Gastroesophageal sphincter (tissue), 4 donors: ENCODE measurements around the gene CNOT8. TPM values are rescaled to one million over a fixed set of nuclear protein-coding genes. Genes with fewer than 3 reads are reported as not detected.

Source experiments
- ATAC-seq: fragments of 150-250 bp; one replicate; pipeline ENCODE4 v1.9.1; 2016; ENCODE audit warnings: mild to moderate bottlenecking, moderate library complexity
- H3K27ac ChIP-seq, 4 donors: fragments of 200-600 bp; sonication (generic) in 3 of 4; 1 replicate in 3 of 4; 2 replicates in 1 of 4; pipeline ENCODE4 v1.5.1; 2016 to 2019
- H3K27me3 ChIP-seq: fragments of 200-600 bp; sonication (generic); one replicate; pipeline ENCODE4 v1.5.1; 2019
- H3K36me3 ChIP-seq, 2 donors: fragments of 200-600 bp; sonication (generic); one replicate each; pipeline ENCODE4 v1.5.1; 2019; ENCODE audit warnings: control low read depth in 1 of 2
- H3K4me1 ChIP-seq, 3 donors: fragments of 200-600 bp; sonication (generic); 1 replicate in 2 of 3; 2 replicates in 1 of 3; pipeline ENCODE4 v1.5.1; 2016 to 2019; ENCODE audit warnings: control low read depth in 2 of 3
- H3K4me3 ChIP-seq, 2 donors: fragments of 200-600 bp; sonication (generic); one replicate each; pipeline ENCODE4 v1.5.1; 2019; ENCODE audit warnings: mild to moderate bottlenecking in 1 of 2, moderate library complexity in 1 of 2
- H3K9me3 ChIP-seq, 3 donors: fragments of 200-600 bp; sonication (generic); one replicate each; pipeline ENCODE4 v1.5.1; 2017 to 2019; ENCODE audit warnings: control low read depth in 2 of 3
- CTCF ChIP-seq, 4 experiments: fragments of 200-600 bp in 2 of 4; fragments of 450-650 bp in 2 of 4; sonication (generic) in 1 of 4; IDR thresholded peaks; one replicate each; pipeline ENCODE4 v1.5.1; 2017 to 2019; ENCODE audit warnings: antibody characterized with exemption in 4 of 4, mild to moderate bottlenecking in 2 of 4, moderate library complexity in 2 of 4
- EP300 ChIP-seq: sonication (generic); formaldehyde crosslinking; IDR thresholded peaks from one replicate; pipeline ENCODE4 v1.6.1; 2017; ENCODE audit warnings: antibody characterized with exemption, mild to moderate bottlenecking
- POLR2A ChIP-seq, 2 donors: fragments of 450-650 bp; IDR thresholded peaks; one replicate each; pipeline ENCODE4 v1.6.1; 2017; ENCODE audit warnings: antibody characterized with exemption in 2 of 2, mild to moderate bottlenecking in 2 of 2, moderate library complexity in 1 of 2
- POLR2AphosphoS5 ChIP-seq: sonication (generic); formaldehyde crosslinking; IDR thresholded peaks from one replicate; pipeline ENCODE4 v1.6.1; 2017; ENCODE audit warnings: antibody characterized with exemption
- WGBS, 2 donors: methylation state at CpG; one replicate each; pipeline ENCODE4 v1.1.5; 2018; ENCODE audit warnings: low coverage in 1 of 2; 5-methylcytosine and 5-hydroxymethylcytosine counted together
- total RNA-seq, 4 donors: library from RNA; depleted of rRNA; stranded (reverse); fragments of >200 nt; gene quantifications; one replicate each; pipeline ENCODE4 v1.1.0, GENCODE V29; 2016

CNOT8 gene
- total RNA-seq, 4 donors from 2014 or later, result 53.6 to 71.5 (median 61.5) TPM

- TF ChIP-seq POLR2AphosphoS5 (no peak), CTCF (IDR thresholded peaks at IDR 0.05) (no peak), POLR2A (IDR thresholded peaks at IDR 0.05) (no peak), EP300 (no peak)
- Histone ChIP-seq H3K4me1 (peaks cover 0 to 24% (median 3%) of the 10 kb centered on the region in 3 donors), H3K36me3 (peaks cover 2 to 99% of the 10 kb centered on the region in 2 donors), H3K4me3 (no peak overlapping the region), H3K9me3 (no peaks in the 10 kb centered on the region), H3K27ac (peak overlapping the region in 1 of 4 donors; percentile 29), H3K27me3 (no peaks in the 10 kb centered on the region)
- 67 to 73% methylated on average over 5 to 7 of the region's 10 CpGs for WGBS, 2 donors
- no peak for ATAC-seq
These were observed 44.7 kb upstream of the CNOT8 start for GRCh38 chr5:154813736-154814135.

- Histone ChIP-seq H3K27me3 (no peaks in the 10 kb centered on the region), H3K4me1 (peaks cover 0 to 31% (median 3%) of the 10 kb centered on the region in 3 donors), H3K9me3 (no peaks in the 10 kb centered on the region), H3K27ac (no peak overlapping the region), H3K36me3 (peaks cover 2 to 99% of the 10 kb centered on the region in 2 donors), H3K4me3 (no peak overlapping the region)
- TF ChIP-seq EP300 (no peak), POLR2AphosphoS5 (no peak), POLR2A (IDR thresholded peaks at IDR 0.05) (no peak), CTCF (IDR thresholded peaks at IDR 0.05) (no peak)
- WGBS, 2 donors, result 94 to 99% methylated on average over 5 to 6 of the region's 11 CpGs
- no peak for ATAC-seq
These were observed 43.4 kb upstream of the CNOT8 start for GRCh38 chr5:154815025-154815424.

GRCh38 chr5:154815684-154816247, 42.7 kb upstream of the CNOT8 start:
- H3K4me1 ChIP-seq, result peaks cover 0 to 31% (median 3%) of the 10 kb centered on the region in 3 donors
- no peak for ATAC-seq
- peaks cover 2 to 99% of the 10 kb centered on the region in 2 donors for H3K36me3 ChIP-seq
- 60 to 83% methylated on average over 1 to 3 of the region's 5 CpGs for WGBS, 2 donors
- no peak for TF ChIP-seq EP300
- no peak for TF ChIP-seq POLR2AphosphoS5
- TF ChIP-seq CTCF (IDR thresholded peaks at IDR 0.05), result no peak
- TF ChIP-seq POLR2A (IDR thresholded peaks at IDR 0.05), result no peak
- H3K9me3 ChIP-seq, result no peaks in the 10 kb centered on the region
- no peak overlapping the region for H3K27ac ChIP-seq
- no peak overlapping the region for H3K4me3 ChIP-seq
- no peaks in the 10 kb centered on the region for H3K27me3 ChIP-seq

- no peaks in the 10 kb centered on the region for H3K27me3 ChIP-seq
- peaks cover 0 to 22% (median 0%) of the 10 kb centered on the region in 3 donors for H3K4me1 ChIP-seq
- peaks cover 0 to 99% of the 10 kb centered on the region in 2 donors for H3K36me3 ChIP-seq
- no peak for ATAC-seq
- no peak overlapping the region for H3K4me3 ChIP-seq
- TF ChIP-seq POLR2AphosphoS5, result no peak
- 80 to 87% methylated on average over 3 to 5 of the region's 5 CpGs for WGBS, 2 donors
- H3K27ac ChIP-seq, result peak overlapping the region in 2 of 4 donors; percentile 23 to 30
- H3K9me3 ChIP-seq, result no peaks in the 10 kb centered on the region
These were observed 41.4 kb upstream of the CNOT8 start for GRCh38 chr5:154816891-154817492.

- peak overlapping the region in 2 of 4 donors; percentile 34 to 53 for H3K27ac ChIP-seq
- no peak overlapping the region for H3K4me3 ChIP-seq
- no peak for ATAC-seq
- H3K36me3 ChIP-seq, result peaks cover 0 to 99% of the 10 kb centered on the region in 2 donors
- no peaks in the 10 kb centered on the region for H3K9me3 ChIP-seq
- H3K4me1 ChIP-seq, result peaks cover 0 to 21% (median 0%) of the 10 kb centered on the region in 3 donors
- H3K27me3 ChIP-seq, result no peaks in the 10 kb centered on the region
- WGBS, 2 donors, result 79 to 88% methylated on average over 3 to 5 of the region's 6 CpGs
- TF ChIP-seq POLR2AphosphoS5 (no peak), EP300 (no peak)
These were observed 40.6 kb upstream of the CNOT8 start for GRCh38 chr5:154817815-154818214.
